ENCODE results near the gene LCNL1. TPM values are rescaled to one million over a fixed set of nuclear protein-coding genes. Genes with fewer than 3 reads are reported as not detected.

Gene LCNL1
- 0.82 TPM for total RNA-seq (2021; ENCODE audit: unreplicated experiment)
- 1.3 TPM for polyA plus RNA-seq (2012; ENCODE audit: insufficient read length)
- Bru-seq, nascent RNA = percentile 21 among the genes with signal in this experiment
- percentile 34 among the genes with signal in this experiment for BruChase-seq, experiment 1, labeled RNA remaining after a 2-hour chase
- BruChase-seq, experiment 2, labeled RNA remaining after a 6-hour chase = percentile 40 among the genes with signal in this experiment
- long read RNA-seq = 0 reads

- no peak within 1 kb of the TSS for H3K27ac ChIP-seq (ENCODE audit: low read length)
- no peaks in the 10 kb centered on the region for H3K4me1 ChIP-seq (ENCODE audit: control insufficient read depth, insufficient read depth, low read length)
- no peaks in the 10 kb centered on the region for H3K36me3 ChIP-seq (ENCODE audit: control insufficient read depth, insufficient read depth, low read length)
- POLR2A ChIA-PET = interaction anchor here (0.6 kb wide), 1 partner anchor 241 kb away, joined by 12 read pairs; no protein-coding TSS in a partner anchor
- CTCF ChIA-PET = interaction anchor here (0.7 kb wide), 1 partner anchor 104 kb away, joined by 5 read pairs; the partner anchor contains the start of gene MAN1B1
- ATAC-seq (no peak), DNase-seq (ENCODE audit: low read depth, low spot score) (no peak)
- intact Hi-C loops (cut with micrococcal nuclease; ENCODE audit: unreplicated experiment) = no loop called here
- H3K4me3 ChIP-seq (ENCODE audit: low read depth in 2 of 2, low read length in 2 of 2) = no peak within 1 kb of the TSS
- no TSS peak for BruUV-seq (replicated peaks)
- TF ChIP-seq SIN3A (IDR thresholded peaks at IDR 0.05; ENCODE audit: borderline replicate concordance, insufficient read depth, low read depth, low read length) (no peak), CTCF (IDR thresholded peaks at IDR 0.05) (no peak), TCF7L2 (IDR thresholded peaks at IDR 0.05; ENCODE audit: low read depth, low read length) (no peak), POLR2AphosphoS5 (IDR thresholded peaks at IDR 0.05; ENCODE audit: low read depth, low read length) (no peak)
- TF ChIP-seq, protein P1, sequence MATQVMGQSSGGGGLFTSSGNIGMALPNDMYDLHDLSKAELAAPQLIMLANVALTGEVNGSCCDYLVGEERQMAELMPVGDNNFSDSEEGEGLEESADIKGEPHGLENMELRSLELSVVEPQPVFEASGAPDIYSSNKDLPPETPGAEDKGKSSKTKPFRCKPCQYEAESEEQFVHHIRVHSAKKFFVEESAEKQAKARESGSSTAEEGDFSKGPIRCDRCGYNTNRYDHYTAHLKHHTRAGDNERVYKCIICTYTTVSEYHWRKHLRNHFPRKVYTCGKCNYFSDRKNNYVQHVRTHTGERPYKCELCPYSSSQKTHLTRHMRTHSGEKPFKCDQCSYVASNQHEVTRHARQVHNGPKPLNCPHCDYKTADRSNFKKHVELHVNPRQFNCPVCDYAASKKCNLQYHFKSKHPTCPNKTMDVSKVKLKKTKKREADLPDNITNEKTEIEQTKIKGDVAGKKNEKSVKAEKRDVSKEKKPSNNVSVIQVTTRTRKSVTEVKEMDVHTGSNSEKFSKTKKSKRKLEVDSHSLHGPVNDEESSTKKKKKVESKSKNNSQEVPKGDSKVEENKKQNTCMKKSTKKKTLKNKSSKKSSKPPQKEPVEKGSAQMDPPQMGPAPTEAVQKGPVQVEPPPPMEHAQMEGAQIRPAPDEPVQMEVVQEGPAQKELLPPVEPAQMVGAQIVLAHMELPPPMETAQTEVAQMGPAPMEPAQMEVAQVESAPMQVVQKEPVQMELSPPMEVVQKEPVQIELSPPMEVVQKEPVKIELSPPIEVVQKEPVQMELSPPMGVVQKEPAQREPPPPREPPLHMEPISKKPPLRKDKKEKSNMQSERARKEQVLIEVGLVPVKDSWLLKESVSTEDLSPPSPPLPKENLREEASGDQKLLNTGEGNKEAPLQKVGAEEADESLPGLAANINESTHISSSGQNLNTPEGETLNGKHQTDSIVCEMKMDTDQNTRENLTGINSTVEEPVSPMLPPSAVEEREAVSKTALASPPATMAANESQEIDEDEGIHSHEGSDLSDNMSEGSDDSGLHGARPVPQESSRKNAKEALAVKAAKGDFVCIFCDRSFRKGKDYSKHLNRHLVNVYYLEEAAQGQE (IDR thresholded peaks at IDR 0.05; ENCODE audit: insufficient read depth in 1 of 2, low read depth in 2 of 2, low read length in 1 of 2) = no peak
- no peaks in the 10 kb centered on the region for H3K27me3 ChIP-seq (ENCODE audit: control insufficient read depth, insufficient read depth, low read length)
- in situ Hi-C loops (cut with HindIII; ENCODE audit: low pct_unique_long_range_greater_than_20kb, low sequenced_read_pairs) = no loop called here
- no peaks in the 10 kb centered on the region for H3K9me3 ChIP-seq (ENCODE audit: control insufficient read depth, insufficient read depth, low read depth, low read length)
Measured at GRCh38 chr9:136982232-136983051, at the start of gene LCNL1. Gene LCNL1 (plus strand): TSS chr9:136982993. CDS start chr9:136983587, 594 bp downstream.

- ATAC-seq (no peak), DNase-seq (ENCODE audit: low read depth, low spot score) (no peak)
- no peaks in the 10 kb centered on the region; the same call in 1 of the 2 replicates for H3K36me3 ChIP-seq (ENCODE audit: control insufficient read depth, insufficient read depth, low read length)
- intact Hi-C loops (cut with micrococcal nuclease; ENCODE audit: unreplicated experiment) = no loop called here
- H3K4me1 ChIP-seq (ENCODE audit: control insufficient read depth, insufficient read depth, low read length) = no peaks in the 10 kb centered on the region
- H3K9me3 ChIP-seq (ENCODE audit: control insufficient read depth, insufficient read depth, low read depth, low read length) = no peaks in the 10 kb centered on the region
- ChIA-PET POLR2A (no interaction called here), CTCF (no interaction called here)
- no peaks in the 10 kb centered on the region for H3K27me3 ChIP-seq (ENCODE audit: control insufficient read depth, insufficient read depth, low read length)
- no peak overlapping the region for H3K4me3 ChIP-seq (ENCODE audit: low read depth in 2 of 2, low read length in 2 of 2)
- H3K27ac ChIP-seq (ENCODE audit: low read length) = no peak overlapping the region
- no peak for TF ChIP-seq POLR2AphosphoS5 (IDR thresholded peaks at IDR 0.05; ENCODE audit: low read depth, low read length)
- TF ChIP-seq TCF7L2 (IDR thresholded peaks at IDR 0.05; ENCODE audit: low read depth, low read length) = no peak
- in situ Hi-C loops (cut with HindIII; ENCODE audit: low pct_unique_long_range_greater_than_20kb, low sequenced_read_pairs) = no loop called here
- BruUV-seq (replicated peaks) = no TSS peak
Measured at GRCh38 chr9:136934277-136934676, 48.5 kb upstream of the LCNL1 start.

Data from Panc1 (cell line).